GF-D8 (cell line): ENCODE data around the gene SYT4.
"Not testable (repeated sequence)": the region's sequence is repeated elsewhere in the genome, so short reads cannot be mapped to it uniquely, and the experiment has no call there.

Experiments used
- DNase-seq: peaks from one replicate; lab custom pipeline; 2025; lab: John Stamatoyannopoulos, UW

The SYT4 gene

GRCh38 chr18:43277164-43277600, at the start of gene SYT4:
SYT4 (minus strand) TSS chr18:43277490; CDS start chr18:43277281, 209 bp downstream.
- DNase-seq: no peak

GRCh38 chr18:43322132-43322531, 44.8 kb upstream of the SYT4 start:
- DNase-seq: no peak

- no peak for DNase-seq
These were observed 37.7 kb upstream of the SYT4 start for GRCh38 chr18:43314941-43315340.

GRCh38 chr18:43312891-43313290, 35.6 kb upstream of the SYT4 start:
- no peak for DNase-seq

- DNase-seq: no peak
These were observed 32.9 kb upstream of the SYT4 start for GRCh38 chr18:43310239-43310638.

- DNase-seq: no peak
These were observed 26.1 kb upstream of the SYT4 start for GRCh38 chr18:43303376-43303775.

- not testable (repeated sequence) for DNase-seq
These were observed 8.9 kb upstream of the SYT4 start for GRCh38 chr18:43286187-43286586.

GRCh38 chr18:43283299-43283698, 6.0 kb upstream of the SYT4 start:
- no peak for DNase-seq

GRCh38 chr18:43279015-43279744, 1.9 kb upstream of the SYT4 start:
- no peak for DNase-seq

GRCh38 chr18:43278355-43278754, 1.1 kb upstream of the SYT4 start:
- no peak for DNase-seq

GRCh38 chr18:43276491-43276890, 799 bp downstream of the SYT4 start:
- DNase-seq: no peak

- no peak for DNase-seq
These were observed 1.7 kb downstream of the SYT4 start for GRCh38 chr18:43275546-43275945.

- no peak for DNase-seq
These were observed 2.8 kb downstream of the SYT4 start for GRCh38 chr18:43274526-43274925.

- no peak for DNase-seq
These were observed 5.5 kb downstream of the SYT4 start for GRCh38 chr18:43271593-43272432.

GRCh38 chr18:43267818-43268217, 9.5 kb downstream of the SYT4 start:
- no peak for DNase-seq

- no peak for DNase-seq
These were observed 11.8 kb downstream of the SYT4 start for GRCh38 chr18:43265465-43265864.

GRCh38 chr18:43248610-43249249, 28.6 kb downstream of the SYT4 start:
- DNase-seq: no peak

GRCh38 chr18:43247944-43248343, 29.3 kb downstream of the SYT4 start:
- no peak for DNase-seq

- no peak for DNase-seq
These were observed 38.9 kb downstream of the SYT4 start for GRCh38 chr18:43238429-43238828.

GRCh38 chr18:43236921-43237320, 40.4 kb downstream of the SYT4 start:
- DNase-seq: no peak

GRCh38 chr18:43234889-43235288, 42.4 kb downstream of the SYT4 start:
- DNase-seq: no peak

- DNase-seq: no peak
These were observed 54.8 kb downstream of the SYT4 start for GRCh38 chr18:43222501-43222900.

- no peak for DNase-seq
These were observed 56.6 kb downstream of the SYT4 start for GRCh38 chr18:43220691-43221090.
